GM18526 (cell line): ENCODE results near the gene WIPF1.

Experiments used
- POLR2A ChIP-seq: IDR thresholded peaks from 3 replicates; pipeline ENCODE4 v1.6.1; 2011; ENCODE audit not compliant: insufficient read length; ENCODE audit errors: extremely low read depth

Gene WIPF1

GRCh38 chr2:174591740-174592139 lies 5.9 kb downstream of the WIPF1 start:
- no peak for TF ChIP-seq POLR2A

GRCh38 chr2:174590928-174591648 lies 6.5 kb downstream of the WIPF1 start:
- TF ChIP-seq POLR2A: no peak

- TF ChIP-seq POLR2A: no peak
Observed at GRCh38 chr2:174590346-174590745, 7.3 kb downstream of the WIPF1 start.

- TF ChIP-seq POLR2A: no peak
Observed at GRCh38 chr2:174589334-174589733, 8.3 kb downstream of the WIPF1 start.

- no peak for TF ChIP-seq POLR2A
Observed at GRCh38 chr2:174588463-174588862, 9.1 kb downstream of the WIPF1 start.

GRCh38 chr2:174587579-174587978 lies 10.0 kb downstream of the WIPF1 start:
- TF ChIP-seq POLR2A: no peak

GRCh38 chr2:174586418-174587295 lies 10.9 kb downstream of the WIPF1 start:
- TF ChIP-seq POLR2A: no peak

- TF ChIP-seq POLR2A: no peak
Observed at GRCh38 chr2:174585657-174586252, 11.8 kb downstream of the WIPF1 start.

- TF ChIP-seq POLR2A: no peak
Observed at GRCh38 chr2:174585146-174585545, 12.5 kb downstream of the WIPF1 start.

- TF ChIP-seq POLR2A: no peak
Observed at GRCh38 chr2:174581491-174581890, 16.1 kb downstream of the WIPF1 start.

GRCh38 chr2:174580951-174581350 lies 16.7 kb downstream of the WIPF1 start:
- TF ChIP-seq POLR2A: no peak

- TF ChIP-seq POLR2A: no peak
Observed at GRCh38 chr2:174577967-174578589, 19.5 kb downstream of the WIPF1 start.

- no peak for TF ChIP-seq POLR2A
Observed at GRCh38 chr2:174575124-174575776, 22.4 kb downstream of the WIPF1 start.

- TF ChIP-seq POLR2A: no peak
Observed at GRCh38 chr2:174574657-174575056, 22.9 kb downstream of the WIPF1 start.

- TF ChIP-seq POLR2A: no peak
Observed at GRCh38 chr2:174573621-174574081, 24.0 kb downstream of the WIPF1 start.
